HG03175 (cell line): ENCODE data around the gene TRABD2B.

Experiments
- ATAC-seq: cut with Tn5 transposase; IDR thresholded peaks from one replicate; pipeline ENCODE4 v1.9.1; 2021; ENCODE audit warnings: mild to moderate bottlenecking, moderate library complexity; ENCODE audit not compliant: unreplicated experiment

Gene TRABD2B

GRCh38 chr1:47914218-47914938 is 82.8 kb downstream of the TRABD2B start:
- no peak for ATAC-seq

GRCh38 chr1:47913225-47913823 is 83.9 kb downstream of the TRABD2B start:
- ATAC-seq, result no peak

- no peak for ATAC-seq
These were observed 84.4 kb downstream of the TRABD2B start for GRCh38 chr1:47912756-47913155.

- ATAC-seq, result no peak
These were observed 85.3 kb downstream of the TRABD2B start for GRCh38 chr1:47911892-47912291.

DNA sequence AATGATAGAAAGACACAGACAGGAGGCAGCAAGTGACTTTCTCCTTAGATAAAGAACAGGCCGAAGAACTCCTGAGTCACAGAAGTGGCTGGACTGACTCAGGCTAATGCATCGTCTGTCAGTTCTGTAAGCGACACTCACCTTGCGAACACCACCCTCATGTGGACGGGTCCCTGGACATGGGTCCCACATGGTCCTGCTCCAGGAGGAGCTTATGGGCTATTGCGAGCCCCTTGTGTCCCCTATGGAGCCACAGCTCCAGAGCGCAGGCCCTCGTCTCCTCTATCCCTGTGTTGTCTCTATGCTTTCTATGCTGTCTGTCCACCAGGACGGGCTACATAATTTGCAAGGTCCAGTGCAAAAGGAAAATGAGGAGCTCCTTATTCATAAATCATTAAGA is 85.8 kb downstream of the TRABD2B start:
- no peak for ATAC-seq

- ATAC-seq, result no peak
These were observed 88.9 kb downstream of the TRABD2B start for GRCh38 chr1:47908258-47908657.

DNA sequence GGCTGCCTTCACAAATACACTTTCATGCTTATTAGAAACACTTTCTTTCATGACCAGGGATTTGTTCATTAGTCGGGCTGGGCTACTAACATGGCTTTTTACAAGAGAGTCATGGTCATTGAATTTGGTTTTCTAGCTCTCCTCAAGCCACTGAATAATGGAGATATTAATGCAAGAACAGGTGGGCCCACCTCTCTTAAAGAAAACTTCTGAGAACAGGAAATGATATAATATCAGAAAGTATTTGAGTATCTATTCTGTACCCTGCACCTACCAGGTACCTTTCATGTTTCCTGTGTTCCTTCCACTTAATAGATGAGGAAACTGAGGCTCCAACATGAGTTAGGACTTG is 90.0 kb downstream of the TRABD2B start:
- ATAC-seq, result no peak

GRCh38 chr1:47906527-47907176 is 90.5 kb downstream of the TRABD2B start:
- ATAC-seq, result no peak

DNA sequence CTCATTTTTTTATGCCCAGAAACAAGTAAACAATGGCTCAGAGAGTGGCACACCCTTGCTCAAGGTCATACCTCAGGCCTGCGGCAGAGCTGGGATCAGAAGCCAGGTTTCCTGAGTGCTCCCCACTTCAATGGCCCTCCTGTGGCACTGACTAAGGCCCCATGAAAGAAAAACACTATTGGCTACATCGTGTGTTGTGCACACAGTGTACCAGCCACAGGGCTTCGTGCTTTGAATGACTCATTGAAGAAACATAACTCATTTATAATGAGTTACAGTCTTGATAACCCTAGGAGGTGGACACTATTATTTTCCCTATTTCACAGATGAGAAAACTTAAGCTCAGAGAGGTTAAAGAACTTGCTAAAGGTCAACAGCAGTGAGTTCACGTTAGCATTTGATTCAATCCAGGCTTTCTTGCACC is 91.2 kb downstream of the TRABD2B start:
- no peak for ATAC-seq

GRCh38 chr1:47903723-47904122 is 93.5 kb downstream of the TRABD2B start:
- no peak for ATAC-seq

DNA sequence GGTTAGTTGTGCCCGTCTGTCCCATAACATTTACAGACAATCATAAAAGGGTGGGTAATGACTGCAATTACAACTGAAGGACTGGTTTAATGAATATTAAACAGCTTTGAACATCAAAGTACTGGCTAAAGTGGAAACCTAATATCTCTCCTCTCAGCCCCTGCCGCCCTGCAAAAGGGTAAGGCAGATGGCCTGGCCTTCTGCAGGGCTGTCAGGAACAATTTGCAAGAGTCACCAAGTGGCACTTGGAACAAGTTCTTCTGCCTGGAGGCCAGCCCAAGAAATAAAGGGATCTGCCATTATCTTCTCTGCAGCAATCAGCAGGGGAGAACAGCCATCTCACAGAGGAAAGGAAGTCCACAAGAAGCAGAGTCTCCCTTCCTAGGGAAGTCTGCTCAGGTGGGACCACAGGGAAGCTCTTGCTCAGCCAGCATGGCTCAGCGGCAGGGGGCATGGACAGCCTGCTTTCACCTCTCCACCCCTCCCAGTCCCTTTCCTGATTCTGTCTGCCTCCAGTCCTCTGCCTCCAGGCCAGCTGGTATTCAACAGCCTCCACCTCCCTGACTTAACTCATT is 96.1 kb downstream of the TRABD2B start:
- ATAC-seq, result no peak

GRCh38 chr1:47898133-47898845 is 98.9 kb downstream of the TRABD2B start:
- no peak for ATAC-seq

DNA sequence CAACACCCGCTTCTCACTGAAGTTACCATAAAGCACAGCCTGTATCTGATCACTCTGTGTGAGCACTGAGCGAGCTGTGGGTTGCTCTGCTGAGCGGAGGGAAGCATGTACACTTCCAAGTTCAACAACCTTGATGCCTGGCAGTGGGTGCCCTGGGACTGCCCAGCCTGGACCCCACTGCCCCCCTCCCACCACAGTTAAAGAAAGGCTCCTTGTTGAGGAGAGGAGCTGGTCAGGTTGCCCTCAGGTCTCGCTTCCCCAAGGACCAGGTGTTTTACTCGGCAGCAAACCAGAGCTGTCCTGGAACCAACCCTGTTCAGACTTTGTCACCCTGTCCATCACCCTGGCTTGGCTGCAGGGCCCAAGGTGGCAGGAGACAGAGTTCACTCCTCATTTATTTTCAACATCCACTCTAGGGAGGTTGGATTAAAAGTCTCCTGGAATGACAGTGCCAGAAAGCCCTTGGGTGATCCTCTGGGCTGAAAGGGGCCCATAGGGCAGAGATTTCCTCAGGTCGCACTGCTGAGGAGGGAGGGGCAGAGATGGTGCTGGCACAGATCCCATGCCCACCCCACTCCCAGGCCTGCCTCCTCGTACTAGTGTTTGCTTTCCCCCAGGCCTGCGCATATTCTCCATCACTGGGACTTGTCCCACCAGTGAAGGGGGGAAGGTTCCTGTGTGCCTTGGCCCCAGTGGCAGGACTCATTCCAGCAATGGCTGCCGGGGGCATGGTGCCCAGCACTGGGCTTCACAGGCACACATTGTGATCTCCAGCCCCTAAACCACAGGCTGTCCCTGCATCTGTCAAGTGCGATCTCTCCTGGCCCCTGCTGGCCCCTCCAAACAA is 101.7 kb downstream of the TRABD2B start:
- no peak for ATAC-seq

GRCh38 chr1:47894410-47895278 is 102.5 kb downstream of the TRABD2B start:
- no peak for ATAC-seq

- no peak for ATAC-seq
These were observed 103.8 kb downstream of the TRABD2B start for GRCh38 chr1:47893412-47893811.

DNA sequence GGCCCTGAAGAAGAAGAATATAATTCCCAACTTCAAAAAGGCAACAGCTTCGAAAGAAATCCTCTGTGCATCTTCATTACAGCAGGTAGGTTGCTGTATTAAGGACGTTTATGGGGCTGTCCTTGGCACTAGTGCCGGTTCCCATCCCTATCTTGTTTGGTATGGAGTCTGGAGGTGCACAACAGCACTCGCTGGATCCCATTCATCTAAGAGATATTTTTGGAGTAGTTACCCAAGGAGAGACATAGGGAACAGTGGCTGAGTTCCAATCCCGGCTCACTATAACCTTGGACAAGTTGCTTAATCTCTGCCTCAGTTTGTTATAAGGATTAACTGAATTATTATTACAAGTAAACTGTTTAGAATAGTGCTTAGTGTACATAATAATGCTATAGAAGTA is 106.4 kb downstream of the TRABD2B start:
- no peak for ATAC-seq

DNA sequence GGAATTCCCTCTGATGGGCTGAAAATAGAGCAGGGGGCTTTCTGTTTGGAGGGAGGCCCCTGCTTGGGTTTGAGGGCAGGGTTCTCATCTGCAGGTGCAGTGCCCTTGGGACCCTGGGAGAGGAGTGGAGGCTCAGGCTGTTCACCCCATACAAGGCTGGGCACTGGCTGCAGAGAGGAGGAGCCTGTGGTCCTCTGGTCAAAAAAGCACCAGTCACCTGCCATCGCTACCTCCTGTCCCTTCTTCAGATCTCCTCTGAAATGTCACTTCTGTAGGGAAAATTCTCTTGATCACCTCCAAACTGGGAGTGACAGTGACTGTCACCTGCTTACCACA is 108.9 kb downstream of the TRABD2B start:
- no peak for ATAC-seq

- ATAC-seq, result no peak
These were observed 109.5 kb downstream of the TRABD2B start for GRCh38 chr1:47887475-47888293.

GRCh38 chr1:47887060-47887459 is 110.1 kb downstream of the TRABD2B start:
- ATAC-seq, result no peak
